Hepatocyte (in vitro differentiated cells): ENCODE data around the gene ANKFN1.

ENCODE experiments used
- CTCF ChIP-seq: fragments of 200-600 bp; sonication (generic); IDR thresholded peaks from 2 replicates; pipeline ENCODE4 v1.5.1; 2016; ENCODE audit warnings: antibody characterized with exemption, mild to moderate bottlenecking; ENCODE audit not compliant: poor library complexity
- EZH2 ChIP-seq: fragments of 200-600 bp; sonication (generic); IDR thresholded peaks from 2 replicates; pipeline ENCODE4 v1.6.1; 2016; ENCODE audit warnings: antibody characterized with exemption, mild to moderate bottlenecking, borderline replicate concordance
- EZH2phosphoT487 ChIP-seq: fragments of 200-600 bp; sonication (generic); IDR thresholded peaks from one replicate; pipeline ENCODE4 v1.6.1; 2018; ENCODE audit warnings: antibody characterized with exemption, mild to moderate bottlenecking, low read depth, moderate library complexity; ENCODE audit not compliant: unreplicated experiment, severe bottlenecking

- TF ChIP-seq EZH2phosphoT487 (no peak), CTCF (no peak), EZH2 (no peak)
These were observed 18.1 kb downstream of the ANKFN1 start for GRCh38 chr17:56171186-56171959.
